ENCODE measurements around the gene TOR1AIP2. TPM values are rescaled to one million over a fixed set of nuclear protein-coding genes. Genes with fewer than 3 reads are reported as not detected.

Gene TOR1AIP2
- total RNA-seq, 1 experiment from 2014 or later, result 100 TPM

DNA sequence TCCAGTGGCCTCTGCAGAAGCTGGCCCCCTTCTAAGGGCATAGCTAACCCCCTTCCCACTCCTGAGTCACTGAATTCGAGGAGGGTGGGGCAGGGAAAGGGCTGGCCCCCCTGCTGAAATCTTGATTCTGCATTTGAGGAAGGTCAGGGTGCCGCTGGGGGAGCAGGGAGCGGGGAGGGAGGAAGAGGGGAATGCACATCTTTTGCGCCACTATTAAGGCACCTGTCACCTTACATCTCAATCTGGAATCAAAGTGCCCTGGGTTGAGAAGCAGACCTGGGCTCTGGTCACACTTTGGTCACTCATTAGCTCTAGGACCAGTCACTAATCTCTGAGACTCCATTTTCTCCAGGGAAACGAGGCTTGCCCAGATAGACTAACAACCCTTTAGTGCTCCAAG, 62.0 kb downstream of the TOR1AIP2 start:
- Histone ChIP-seq H3K27me3 (replicated peaks; ENCODE audit: insufficient read depth, low read depth, low read length, poor library complexity) (peaks cover 22% of the 10 kb centered on the region), H3K4me1 (ENCODE audit: insufficient read depth, low read length, poor library complexity, severe bottlenecking) (no peaks in the 10 kb centered on the region), H3K36me3 (ENCODE audit: insufficient read depth, low read length, poor library complexity, severe bottlenecking) (no peaks in the 10 kb centered on the region), H3K27ac (ENCODE audit: low read depth, low read length, poor library complexity, severe bottlenecking) (no peak overlapping the region), H3K4me3 (ENCODE audit: low read depth, low read length, poor library complexity, severe bottlenecking) (peak overlapping the region; percentile 42), H3K9me3 (ENCODE audit: low read depth, low read length, poor library complexity, severe bottlenecking) (no peaks in the 10 kb centered on the region)
- TF ChIP-seq, protein P1, sequence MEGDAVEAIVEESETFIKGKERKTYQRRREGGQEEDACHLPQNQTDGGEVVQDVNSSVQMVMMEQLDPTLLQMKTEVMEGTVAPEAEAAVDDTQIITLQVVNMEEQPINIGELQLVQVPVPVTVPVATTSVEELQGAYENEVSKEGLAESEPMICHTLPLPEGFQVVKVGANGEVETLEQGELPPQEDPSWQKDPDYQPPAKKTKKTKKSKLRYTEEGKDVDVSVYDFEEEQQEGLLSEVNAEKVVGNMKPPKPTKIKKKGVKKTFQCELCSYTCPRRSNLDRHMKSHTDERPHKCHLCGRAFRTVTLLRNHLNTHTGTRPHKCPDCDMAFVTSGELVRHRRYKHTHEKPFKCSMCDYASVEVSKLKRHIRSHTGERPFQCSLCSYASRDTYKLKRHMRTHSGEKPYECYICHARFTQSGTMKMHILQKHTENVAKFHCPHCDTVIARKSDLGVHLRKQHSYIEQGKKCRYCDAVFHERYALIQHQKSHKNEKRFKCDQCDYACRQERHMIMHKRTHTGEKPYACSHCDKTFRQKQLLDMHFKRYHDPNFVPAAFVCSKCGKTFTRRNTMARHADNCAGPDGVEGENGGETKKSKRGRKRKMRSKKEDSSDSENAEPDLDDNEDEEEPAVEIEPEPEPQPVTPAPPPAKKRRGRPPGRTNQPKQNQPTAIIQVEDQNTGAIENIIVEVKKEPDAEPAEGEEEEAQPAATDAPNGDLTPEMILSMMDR (conservative IDR thresholded peaks at IDR 0.05; ENCODE audit: low read depth, low read length), result no peak
- no peak for TF ChIP-seq EZH2 (IDR thresholded peaks at IDR 0.05; ENCODE audit: borderline replicate concordance, low read depth, low read length, poor library complexity, severe bottlenecking)
- CTCF ChIA-PET, result interaction anchor here (0.6 to 3.0 kb wide), 10 partner anchors 9 to 351 kb away, joined by 3 to 68 read pairs (median 5); no protein-coding TSS in a partner anchor
- POLR2A ChIA-PET (ENCODE audit: low non-redundant PET), result interaction anchor here (0.6 kb wide), 1 partner anchor 139 kb away, joined by 3 read pairs; no protein-coding TSS in a partner anchor
- no peak for DNase-seq (ENCODE audit: low spot score)
- intact Hi-C loops (cut with micrococcal nuclease; ENCODE audit: unreplicated experiment), result loop anchor here (2.0 to 10.0 kb wide), 2 partner anchors 231 to 363 kb away; no protein-coding TSS in a partner anchor
- no TSS peak for BruUV-seq (replicated peaks)

DNA sequence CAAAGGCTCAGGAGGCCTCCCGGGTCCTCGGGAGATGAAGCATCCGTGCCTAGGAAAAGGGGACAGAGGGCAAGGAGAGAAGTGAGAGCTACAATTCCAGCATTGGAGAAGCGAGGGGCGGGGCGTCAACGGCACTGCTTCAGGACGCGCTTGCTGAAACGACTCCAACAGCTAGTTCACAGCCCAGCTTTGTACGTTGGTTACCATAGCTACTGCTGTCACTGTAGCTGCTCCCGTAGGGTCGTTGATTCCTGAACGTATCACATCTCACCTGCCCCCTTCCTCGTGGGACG, 63.1 kb downstream of the TOR1AIP2 start:
- CTCF ChIA-PET, result interaction anchor here (0.6 to 3.0 kb wide), 30 partner anchors 8 to 1195 kb away, joined by 3 to 68 read pairs (median 4); partner anchors contain the start of gene TOR1AIP1
- POLR2A ChIA-PET (ENCODE audit: low non-redundant PET), result interaction anchor here (0.6 to 0.7 kb wide), 2 partner anchors 105 to 871 kb away, joined by 4 to 5 read pairs; no protein-coding TSS in a partner anchor
- Histone ChIP-seq H3K27me3 (replicated peaks; ENCODE audit: insufficient read depth, low read depth, low read length, poor library complexity) (peaks cover 22% of the 10 kb centered on the region), H3K9me3 (ENCODE audit: low read depth, low read length, poor library complexity, severe bottlenecking) (no peaks in the 10 kb centered on the region), H3K27ac (ENCODE audit: low read depth, low read length, poor library complexity, severe bottlenecking) (no peak overlapping the region), H3K36me3 (ENCODE audit: insufficient read depth, low read length, poor library complexity, severe bottlenecking) (no peaks in the 10 kb centered on the region), H3K4me1 (ENCODE audit: insufficient read depth, low read length, poor library complexity, severe bottlenecking) (no peaks in the 10 kb centered on the region), H3K4me3 (ENCODE audit: low read depth, low read length, poor library complexity, severe bottlenecking) (peak overlapping the region; percentile 42)
- no peak for TF ChIP-seq EZH2 (IDR thresholded peaks at IDR 0.05; ENCODE audit: borderline replicate concordance, low read depth, low read length, poor library complexity, severe bottlenecking)
- TF ChIP-seq, protein P1 (conservative IDR thresholded peaks at IDR 0.05; ENCODE audit: low read depth, low read length), result no peak
- BruUV-seq (replicated peaks), result no TSS peak
- intact Hi-C loops (cut with micrococcal nuclease; ENCODE audit: unreplicated experiment), result loop anchor here (1.0 to 10.0 kb wide), 5 partner anchors 108 to 737 kb away; no protein-coding TSS in a partner anchor
- no peak for DNase-seq (ENCODE audit: low spot score)

DNA sequence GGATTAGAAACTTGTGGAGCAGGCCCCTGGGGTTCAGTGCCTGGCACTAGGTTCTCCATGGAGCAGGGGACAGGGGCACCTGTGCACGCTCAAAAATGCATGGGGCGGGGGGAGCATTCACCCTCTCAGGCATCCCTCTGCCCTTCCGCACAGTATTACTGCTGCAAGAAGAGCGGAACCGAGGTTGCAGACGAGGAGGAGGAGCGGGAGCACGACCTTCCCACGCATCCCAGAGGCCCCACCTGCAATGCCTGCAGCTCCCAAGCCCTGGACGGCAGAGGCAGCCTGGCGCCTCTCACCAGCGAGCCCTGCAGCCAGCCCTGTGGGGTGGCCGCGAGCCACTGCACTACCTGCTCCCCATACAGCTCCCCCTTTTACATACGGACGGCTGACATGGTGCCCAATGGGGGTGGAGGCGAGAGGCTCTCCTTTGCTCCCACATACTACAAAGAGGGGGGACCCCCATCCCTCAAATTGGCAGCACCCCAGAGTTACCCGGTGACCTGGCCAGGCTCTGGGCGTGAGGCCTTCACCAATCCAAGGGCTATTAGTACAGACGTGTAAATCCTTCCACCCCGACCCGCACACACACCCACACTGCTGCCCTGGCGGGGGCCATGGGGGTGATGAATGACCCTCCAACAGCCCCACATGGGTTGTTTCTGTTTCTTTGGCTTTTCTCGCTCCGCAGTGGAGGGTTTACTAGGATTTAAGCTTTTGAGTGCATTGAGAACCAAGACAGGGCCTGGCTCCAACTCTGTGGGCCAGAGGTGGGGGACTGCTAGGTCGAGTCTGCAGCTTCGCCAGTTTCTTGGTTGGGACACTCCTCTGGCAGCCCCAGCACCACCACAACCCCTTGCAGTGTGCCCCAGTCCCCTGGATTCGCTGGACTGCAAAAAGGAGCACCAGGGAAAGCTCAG, 63.7 kb downstream of the TOR1AIP2 start:
- ChIA-PET POLR2A (ENCODE audit: low non-redundant PET) (interaction anchor here (0.6 kb wide), 1 partner anchor 870 kb away, joined by 4 read pairs; no protein-coding TSS in a partner anchor), CTCF (interaction anchor here (0.6 to 3.0 kb wide), 25 partner anchors 11 to 1194 kb away, joined by 3 to 68 read pairs (median 5); partner anchors contain the start of gene TOR1AIP1)
- H3K9me3 ChIP-seq (ENCODE audit: low read depth, low read length, poor library complexity, severe bottlenecking), result no peaks in the 10 kb centered on the region
- TF ChIP-seq, protein P1 (conservative IDR thresholded peaks at IDR 0.05; ENCODE audit: low read depth, low read length), result no peak
- TF ChIP-seq EZH2 (IDR thresholded peaks at IDR 0.05; ENCODE audit: borderline replicate concordance, low read depth, low read length, poor library complexity, severe bottlenecking), result no peak
- intact Hi-C loops (cut with micrococcal nuclease; ENCODE audit: unreplicated experiment), result loop anchor here (1.0 to 10.0 kb wide), 5 partner anchors 108 to 737 kb away; no protein-coding TSS in a partner anchor
- H3K4me3 ChIP-seq (ENCODE audit: low read depth, low read length, poor library complexity, severe bottlenecking), result peak overlapping the region; percentile 42
- H3K4me1 ChIP-seq (ENCODE audit: insufficient read depth, low read length, poor library complexity, severe bottlenecking), result no peaks in the 10 kb centered on the region
- peaks cover 22% of the 10 kb centered on the region for H3K27me3 ChIP-seq (replicated peaks; ENCODE audit: insufficient read depth, low read depth, low read length, poor library complexity)
- H3K27ac ChIP-seq (ENCODE audit: low read depth, low read length, poor library complexity, severe bottlenecking), result no peak overlapping the region
- H3K36me3 ChIP-seq (ENCODE audit: insufficient read depth, low read length, poor library complexity, severe bottlenecking), result no peaks in the 10 kb centered on the region
- BruUV-seq (replicated peaks), result no TSS peak
- DNase-seq (ENCODE audit: low spot score), result no peak

Measured in A673 (cell line).